HepG2 (cell line): ENCODE measurements around the gene ADGRL2. TPM values are rescaled to one million over a fixed set of nuclear protein-coding genes. Genes with fewer than 3 reads are reported as not detected.

Experiments used
- CAMTA2 ChIP-seq: sonication (generic); formaldehyde crosslinking; IDR thresholded peaks from 2 replicates; pipeline ENCODE4 v1.4.0; 2020; ENCODE audit warnings: mild to moderate bottlenecking, missing genetic modification reagents, borderline replicate concordance
- FOXA3 ChIP-seq: IDR thresholded peaks from 2 replicates; pipeline ENCODE4 v1.6.1; 2016; ENCODE audit warnings: missing genetic modification reagents, missing compliant biosample characterization
- HES4 ChIP-seq: sonication (generic); formaldehyde crosslinking; IDR thresholded peaks from 2 replicates; pipeline ENCODE4 v1.9.0; 2021; ENCODE audit warnings: mild to moderate bottlenecking, missing genetic modification reagents, borderline replicate concordance
- HNF4A ChIP-seq: sonication (generic); formaldehyde crosslinking; IDR thresholded peaks from 2 replicates; pipeline ENCODE4 v1.4.0; 2020; ENCODE audit warnings: missing genetic modification reagents
- MED8 ChIP-seq: sonication (generic); formaldehyde crosslinking; IDR thresholded peaks from 2 replicates; pipeline ENCODE4 v1.8.1; 2023; ENCODE audit warnings: mild to moderate bottlenecking, missing genetic modification reagents; ENCODE audit not compliant: insufficient replicate concordance
- MIXL1 ChIP-seq: IDR thresholded peaks from 2 replicates; pipeline ENCODE4 v1.6.1; 2016
- NCOR1 ChIP-seq: fragments of 200-600 bp; sonication (generic); IDR thresholded peaks from 2 replicates; pipeline ENCODE4 v1.7.0; 2017; ENCODE audit warnings: antibody characterized with exemption, low read length, borderline replicate concordance
- POLR2A ChIP-seq, 2 experiments: IDR thresholded peaks; 2 replicates each; pipeline ENCODE4 v1.6.1; 2011; ENCODE audit warnings: low read depth in 2 of 2, low read length in 2 of 2, mild to moderate bottlenecking in 1 of 2, moderate library complexity in 1 of 2; ENCODE audit not compliant: insufficient read depth in 1 of 2
- SAP130 ChIP-seq: IDR thresholded peaks from 2 replicates; pipeline ENCODE4 v1.6.1; 2016; ENCODE audit warnings: low read depth
- SATB2 ChIP-seq: sonication (generic); formaldehyde crosslinking; IDR thresholded peaks from 2 replicates; pipeline ENCODE4 v1.5.0; 2020; ENCODE audit warnings: missing genetic modification reagents
- SKI ChIP-seq: fragments of 450-650 bp; IDR thresholded peaks from one replicate; pipeline ENCODE4 v1.6.1; 2018; ENCODE audit warnings: mild to moderate bottlenecking; ENCODE audit not compliant: partially characterized antibody
- SNAPC2 ChIP-seq: sonication (generic); formaldehyde crosslinking; IDR thresholded peaks from 2 replicates; pipeline ENCODE4 v1.8.1; 2022; ENCODE audit warnings: mild to moderate bottlenecking, missing genetic modification reagents
- SP1 ChIP-seq, 2 experiments: fragments of 450-650 bp in 1 of 2; sonication (generic) in 1 of 2; formaldehyde crosslinking in 1 of 2; IDR thresholded peaks; 2 replicates each; pipeline versions ENCODE4 v1.4.0 to v1.6.1; 2016 to 2020; ENCODE audit warnings: missing genetic modification reagents in 1 of 2
- U2AF1 ChIP-seq: fragments of 200-400 bp; formaldehyde crosslinking; optimal IDR thresholded peaks from 2 replicates; pipeline ENCODE3; 2017; ENCODE audit warnings: mild to moderate bottlenecking, low read depth, low read length
- ZBTB1 ChIP-seq: sonication (generic); formaldehyde crosslinking; IDR thresholded peaks from 2 replicates; pipeline ENCODE4 v1.4.0; 2020; ENCODE audit warnings: missing genetic modification reagents, borderline replicate concordance
- ZNF446 ChIP-seq: sonication (generic); formaldehyde crosslinking; IDR thresholded peaks from 2 replicates; pipeline ENCODE4 v1.5.0; 2020; ENCODE audit warnings: mild to moderate bottlenecking, missing genetic modification reagents
- ZSCAN29 ChIP-seq: sonication (generic); formaldehyde crosslinking; conservative IDR thresholded peaks from 2 replicates; pipeline ENCODE4 v1.4.0; 2020; ENCODE audit warnings: mild to moderate bottlenecking, missing genetic modification reagents
- polyA plus RNA-seq, 8 experiments: library from polyadenylated mRNA; depleted of rRNA in 3 of 8; stranded (reverse) in 7 of 8; unstranded in 1 of 8; fragments of >200 nt; fragmentation: Illumina TruSeq in 4 of 8; extraction: Trizol in 4 of 8; gene quantifications; 2 replicates each; pipeline versions ENCODE4 v1.2.1 to v1.2.3, GENCODE V29; 2011 to 2016; ENCODE audit warnings: low read depth in 4 of 8, missing spikeins in 1 of 8, mixed read lengths in 1 of 8; ENCODE audit not compliant: insufficient read depth in 1 of 8
- total RNA-seq, 5 experiments: library from RNA; depleted of rRNA; stranded (reverse); fragments of >200 nt; fragmentation: Illumina TruSeq; extraction: Trizol; gene quantifications; 2 replicates each; pipeline ENCODE4 v1.2.3, GENCODE V29; 2016; ENCODE audit warnings: low read depth in 1 of 5
- TF ChIP-seq, protein P1 (sequence below), 2 experiments: sonication (generic) in 1 of 2; formaldehyde crosslinking in 1 of 2; IDR thresholded peaks; 2 replicates each; pipeline versions ENCODE4 v1.4.0 to v1.6.1; 2016 to 2020; ENCODE audit warnings: borderline replicate concordance in 1 of 2, low read depth in 1 of 2, mild to moderate bottlenecking in 1 of 2, missing genetic modification reagents in 1 of 2
- TF ChIP-seq, protein P2 (sequence below): sonication (generic); formaldehyde crosslinking; IDR thresholded peaks from 2 replicates; pipeline ENCODE4 v1.8.0; 2022; ENCODE audit warnings: missing genetic modification reagents, low read depth, mild to moderate bottlenecking, borderline replicate concordance
- TF ChIP-seq, protein P3 (sequence below): sonication (generic); formaldehyde crosslinking; IDR thresholded peaks from 2 replicates; pipeline ENCODE4 v1.4.0; 2020; ENCODE audit warnings: missing genetic modification reagents
- TF ChIP-seq, protein P4 (sequence below): sonication (generic); formaldehyde crosslinking; IDR thresholded peaks from 2 replicates; pipeline ENCODE4 v1.4.0; 2020; ENCODE audit warnings: missing genetic modification reagents

The ADGRL2 gene
- total and polyA plus RNA-seq, 2 of the 13 experiments (the other 11 are each of a cell fraction or from before 2014, with no cell fraction given) = 15.3 to 31.6 TPM

DNA sequence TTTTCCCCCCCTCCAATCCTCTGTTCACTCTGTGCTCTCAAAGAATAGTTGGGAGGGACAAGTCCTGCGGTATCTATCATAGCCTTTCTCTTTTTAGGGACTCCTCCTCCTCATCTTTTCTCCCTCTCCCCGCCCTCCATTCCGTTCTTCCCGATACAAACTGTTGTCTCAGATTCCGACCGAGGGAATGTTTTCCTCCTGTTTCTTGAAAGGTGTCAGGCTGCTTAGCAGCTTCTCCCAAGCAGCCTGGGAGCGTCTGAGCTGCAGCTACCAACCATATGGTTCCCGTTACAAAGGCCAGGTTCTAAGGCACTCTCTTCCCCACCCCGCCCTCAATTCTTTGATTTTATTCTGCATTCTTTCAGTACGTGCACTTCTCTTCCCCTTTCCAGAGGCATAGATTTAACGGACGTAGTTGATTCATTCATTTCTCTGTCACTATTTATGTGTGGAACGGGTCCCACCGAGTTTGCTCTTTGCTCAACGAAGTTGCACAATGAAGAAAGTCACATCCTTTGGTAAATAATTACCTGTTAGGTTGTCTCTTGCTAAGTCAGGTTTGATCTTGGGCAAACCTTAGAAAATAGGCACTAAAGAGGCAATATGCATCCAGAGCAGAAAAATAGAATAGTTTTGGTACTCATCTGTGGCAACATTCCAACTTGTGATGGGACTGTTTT is 2.8 kb downstream of the ADGRL2 start (continued):
- TF ChIP-seq, protein P1, sequence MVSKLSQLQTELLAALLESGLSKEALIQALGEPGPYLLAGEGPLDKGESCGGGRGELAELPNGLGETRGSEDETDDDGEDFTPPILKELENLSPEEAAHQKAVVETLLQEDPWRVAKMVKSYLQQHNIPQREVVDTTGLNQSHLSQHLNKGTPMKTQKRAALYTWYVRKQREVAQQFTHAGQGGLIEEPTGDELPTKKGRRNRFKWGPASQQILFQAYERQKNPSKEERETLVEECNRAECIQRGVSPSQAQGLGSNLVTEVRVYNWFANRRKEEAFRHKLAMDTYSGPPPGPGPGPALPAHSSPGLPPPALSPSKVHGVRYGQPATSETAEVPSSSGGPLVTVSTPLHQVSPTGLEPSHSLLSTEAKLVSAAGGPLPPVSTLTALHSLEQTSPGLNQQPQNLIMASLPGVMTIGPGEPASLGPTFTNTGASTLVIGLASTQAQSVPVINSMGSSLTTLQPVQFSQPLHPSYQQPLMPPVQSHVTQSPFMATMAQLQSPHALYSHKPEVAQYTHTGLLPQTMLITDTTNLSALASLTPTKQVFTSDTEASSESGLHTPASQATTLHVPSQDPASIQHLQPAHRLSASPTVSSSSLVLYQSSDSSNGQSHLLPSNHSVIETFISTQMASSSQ (IDR thresholded peaks at IDR 0.05; ENCODE audit: low read depth) = 0 out of 2 replicates have a peak, but pooled peaks have one; percentile 46
- TF ChIP-seq, protein P1 (CRISPR knock-in tag; IDR thresholded peaks at IDR 0.05; ENCODE audit: borderline replicate concordance) = no peak
- TF ChIP-seq MED8 (CRISPR knock-in tag) = no peak
- TF ChIP-seq, protein P2, sequence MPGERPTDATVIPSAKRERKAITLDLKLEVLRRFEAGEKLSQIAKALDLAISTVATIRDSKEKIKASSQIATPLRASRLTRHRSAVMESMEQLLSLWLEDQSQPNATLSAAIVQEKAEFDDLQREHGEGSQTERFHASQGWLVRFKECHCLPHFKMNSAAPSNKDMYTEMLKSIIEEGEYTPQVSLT (CRISPR knock-in tag) = no peak
- TF ChIP-seq ZSCAN29 (CRISPR knock-in tag) = no peak
- peak; percentile 49; the same call in 1 of the 2 replicates for TF ChIP-seq SAP130 (CRISPR knock-in tag)
- no peak for TF ChIP-seq CAMTA2 (CRISPR knock-in tag)
- TF ChIP-seq SKI = no peak
- no peak for TF ChIP-seq HES4
- no peak for TF ChIP-seq ZBTB1
- TF ChIP-seq, protein P3, sequence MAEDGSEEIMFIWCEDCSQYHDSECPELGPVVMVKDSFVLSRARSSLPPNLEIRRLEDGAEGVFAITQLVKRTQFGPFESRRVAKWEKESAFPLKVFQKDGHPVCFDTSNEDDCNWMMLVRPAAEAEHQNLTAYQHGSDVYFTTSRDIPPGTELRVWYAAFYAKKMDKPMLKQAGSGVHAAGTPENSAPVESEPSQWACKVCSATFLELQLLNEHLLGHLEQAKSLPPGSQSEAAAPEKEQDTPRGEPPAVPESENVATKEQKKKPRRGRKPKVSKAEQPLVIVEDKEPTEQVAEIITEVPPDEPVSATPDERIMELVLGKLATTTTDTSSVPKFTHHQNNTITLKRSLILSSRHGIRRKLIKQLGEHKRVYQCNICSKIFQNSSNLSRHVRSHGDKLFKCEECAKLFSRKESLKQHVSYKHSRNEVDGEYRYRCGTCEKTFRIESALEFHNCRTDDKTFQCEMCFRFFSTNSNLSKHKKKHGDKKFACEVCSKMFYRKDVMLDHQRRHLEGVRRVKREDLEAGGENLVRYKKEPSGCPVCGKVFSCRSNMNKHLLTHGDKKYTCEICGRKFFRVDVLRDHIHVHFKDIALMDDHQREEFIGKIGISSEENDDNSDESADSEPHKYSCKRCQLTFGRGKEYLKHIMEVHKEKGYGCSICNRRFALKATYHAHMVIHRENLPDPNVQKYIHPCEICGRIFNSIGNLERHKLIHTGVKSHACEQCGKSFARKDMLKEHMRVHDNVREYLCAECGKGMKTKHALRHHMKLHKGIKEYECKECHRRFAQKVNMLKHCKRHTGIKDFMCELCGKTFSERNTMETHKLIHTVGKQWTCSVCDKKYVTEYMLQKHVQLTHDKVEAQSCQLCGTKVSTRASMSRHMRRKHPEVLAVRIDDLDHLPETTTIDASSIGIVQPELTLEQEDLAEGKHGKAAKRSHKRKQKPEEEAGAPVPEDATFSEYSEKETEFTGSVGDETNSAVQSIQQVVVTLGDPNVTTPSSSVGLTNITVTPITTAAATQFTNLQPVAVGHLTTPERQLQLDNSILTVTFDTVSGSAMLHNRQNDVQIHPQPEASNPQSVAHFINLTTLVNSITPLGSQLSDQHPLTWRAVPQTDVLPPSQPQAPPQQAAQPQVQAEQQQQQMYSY (CRISPR knock-in tag) = peak; percentile 56; the same call in 1 of the 2 replicates
- peak; percentile 56; the same call in 1 of the 2 replicates for TF ChIP-seq HNF4A (CRISPR knock-in tag)
- no peak for TF ChIP-seq NCOR1
- no peak for TF ChIP-seq ZNF446 (CRISPR knock-in tag)
- TF ChIP-seq SATB2 (CRISPR knock-in tag) = no peak
- TF ChIP-seq POLR2A (IDR thresholded peaks at IDR 0.05; ENCODE audit: insufficient read depth in 1 of 2, low read depth in 2 of 2, low read length in 2 of 2) = peak in 1 of 2 experiments; percentile 40; a peak in 1 of 4 replicates
- TF ChIP-seq FOXA3 (CRISPR knock-in tag) = 0 out of 2 replicates have a peak, but pooled peaks have one; percentile 25
- TF ChIP-seq, protein P4, sequence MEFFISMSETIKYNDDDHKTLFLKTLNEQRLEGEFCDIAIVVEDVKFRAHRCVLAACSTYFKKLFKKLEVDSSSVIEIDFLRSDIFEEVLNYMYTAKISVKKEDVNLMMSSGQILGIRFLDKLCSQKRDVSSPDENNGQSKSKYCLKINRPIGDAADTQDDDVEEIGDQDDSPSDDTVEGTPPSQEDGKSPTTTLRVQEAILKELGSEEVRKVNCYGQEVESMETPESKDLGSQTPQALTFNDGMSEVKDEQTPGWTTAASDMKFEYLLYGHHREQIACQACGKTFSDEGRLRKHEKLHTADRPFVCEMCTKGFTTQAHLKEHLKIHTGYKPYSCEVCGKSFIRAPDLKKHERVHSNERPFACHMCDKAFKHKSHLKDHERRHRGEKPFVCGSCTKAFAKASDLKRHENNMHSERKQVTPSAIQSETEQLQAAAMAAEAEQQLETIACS (CRISPR knock-in tag) = no peak
- no peak for TF ChIP-seq SP1 (IDR thresholded peaks at IDR 0.05)
- TF ChIP-seq SP1 (CRISPR knock-in tag; IDR thresholded peaks at IDR 0.05) = no peak
- no peak for TF ChIP-seq U2AF1
- peak; percentile 47; the same call in 1 of the 2 replicates for TF ChIP-seq MIXL1 (CRISPR knock-in tag)
- no peak for TF ChIP-seq SNAPC2 (CRISPR knock-in tag)
